GM19240 (cell line): Measurements from ENCODE around the gene NPW.

ENCODE experiments used
- DNase-seq: peaks from one replicate; pipeline ENCODE4 v3.0.0; 2011; ENCODE audit warnings: low spot score; ENCODE audit not compliant: insufficient read length

NPW gene

GRCh38 chr16:2019518-2019920, at the start of gene NPW:
NPW (plus strand) TSS chr16:2019785.
- no peak for DNase-seq

GRCh38 chr16:1971796-1972489, 47.6 kb upstream of the NPW start, which contains the start of gene TBL3:
TBL3 (plus strand) TSS chr16:1972053; CDS start chr16:1972165, 112 bp downstream.
- peak; percentile 100 for DNase-seq

- DNase-seq, result no peak
Measured at GRCh38 chr16:1972490-1972877, 47.1 kb upstream of the NPW start.

GRCh38 chr16:1973461-1974156, 46.0 kb upstream of the NPW start:
- no peak for DNase-seq

GRCh38 chr16:1974157-1975070, 45.2 kb upstream of the NPW start:
- no peak for DNase-seq

- no peak for DNase-seq
Measured at GRCh38 chr16:1975432-1976215, 44.0 kb upstream of the NPW start.

- no peak for DNase-seq
Measured at GRCh38 chr16:1976216-1976520, 43.4 kb upstream of the NPW start.

- DNase-seq, result no peak
Measured at GRCh38 chr16:1976951-1977874, 42.4 kb upstream of the NPW start.

GRCh38 chr16:1977875-1978268, 41.7 kb upstream of the NPW start:
- no peak for DNase-seq

GRCh38 chr16:1978476-1979120, 41.0 kb upstream of the NPW start:
- DNase-seq, result no peak

GRCh38 chr16:1979271-1980029, 40.1 kb upstream of the NPW start:
- no peak for DNase-seq

- DNase-seq, result no peak
Measured at GRCh38 chr16:1980030-1980769, 39.4 kb upstream of the NPW start.

- no peak for DNase-seq
Measured at GRCh38 chr16:1980770-1981087, 38.9 kb upstream of the NPW start.

GRCh38 chr16:1981398-1981836, 38.2 kb upstream of the NPW start, which contains the start of gene NOXO1:
NOXO1 (minus strand) TSS chr16:1981469; CDS start chr16:1981179, 290 bp downstream.
- DNase-seq, result no peak

GRCh38 chr16:1982013-1982433, 37.6 kb upstream of the NPW start:
- DNase-seq, result no peak

- no peak for DNase-seq
Measured at GRCh38 chr16:1982991-1983543, 36.5 kb upstream of the NPW start.

- DNase-seq, result peak; percentile 98
Measured at GRCh38 chr16:1983544-1984346, 35.8 kb upstream of the NPW start, which contains the start of gene GFER. GFER (plus strand) TSS chr16:1984193; CDS start chr16:1984219, 26 bp downstream.
